SK-N-DZ (cell line): Measurements from ENCODE around the gene DYNC2H1.
"Not testable (repeated sequence)": the region's sequence is repeated elsewhere in the genome, so short reads cannot be mapped to it uniquely, and the experiment has no call there.

ENCODE experiments used
- DNase-seq: peaks from one replicate; pipeline ENCODE4 v3.0.0-alpha.2; 2015; ENCODE audit warnings: low spot score

Gene DYNC2H1

GRCh38 chr11:103141986-103142385, 32.8 kb downstream of the DYNC2H1 start:
- not testable (repeated sequence) for DNase-seq

GRCh38 chr11:103147627-103148026, 38.4 kb downstream of the DYNC2H1 start:
- no peak for DNase-seq

DNA sequence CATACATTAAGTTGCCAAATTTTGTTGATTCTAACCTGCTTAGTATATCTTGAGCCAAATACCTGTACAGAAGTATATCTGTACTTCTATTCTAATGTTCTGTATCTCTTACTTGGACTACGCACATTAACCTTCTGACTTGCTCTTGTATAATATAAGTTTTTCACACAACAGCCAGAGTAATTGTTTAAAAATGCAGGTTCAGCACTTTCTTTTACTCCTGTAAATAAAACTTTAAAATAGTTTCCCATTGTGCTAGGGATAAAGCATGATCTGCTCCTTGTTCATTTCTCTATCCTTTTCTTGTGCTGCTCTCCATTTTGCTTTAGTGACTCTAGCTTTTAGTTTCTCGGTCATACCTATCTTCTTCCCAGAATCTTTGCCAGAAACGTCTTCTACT, 48.3 kb downstream of the DYNC2H1 start:
- no peak for DNase-seq

DNA sequence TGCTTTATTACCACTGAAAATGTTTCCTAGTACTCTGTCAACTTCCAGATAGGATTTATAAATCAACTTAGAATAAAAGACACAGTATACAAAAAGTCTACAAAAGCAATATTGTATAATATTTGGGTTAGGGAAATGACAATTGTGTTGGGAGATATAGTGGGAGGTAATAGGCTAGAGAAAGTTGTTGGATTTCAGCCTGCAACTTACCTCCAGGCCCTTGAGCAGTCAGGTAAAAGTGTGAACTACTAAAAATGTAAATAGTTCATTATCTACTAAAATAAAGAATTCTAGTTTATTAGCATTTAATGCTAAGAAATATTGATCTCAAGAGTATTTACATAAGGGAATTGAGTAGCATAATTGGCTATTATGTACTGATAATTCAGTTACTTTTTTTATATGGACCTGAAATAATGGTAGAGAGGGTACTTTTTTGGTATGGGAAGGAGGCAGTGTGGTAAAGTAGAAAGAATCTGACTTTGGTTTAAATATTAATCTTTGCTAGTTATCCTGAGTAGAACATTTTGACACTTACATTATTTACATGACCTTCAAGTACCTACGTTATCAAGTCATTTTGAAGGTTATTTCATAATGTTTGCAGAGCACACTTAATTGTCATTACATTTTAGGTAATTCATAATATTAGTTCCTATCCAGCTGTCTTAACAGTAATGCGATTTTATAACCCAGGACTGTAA, 55.0 kb downstream of the DYNC2H1 start:
- DNase-seq = no peak

- DNase-seq = no peak
These were observed 57.9 kb downstream of the DYNC2H1 start for GRCh38 chr11:103167166-103167565.

DNA sequence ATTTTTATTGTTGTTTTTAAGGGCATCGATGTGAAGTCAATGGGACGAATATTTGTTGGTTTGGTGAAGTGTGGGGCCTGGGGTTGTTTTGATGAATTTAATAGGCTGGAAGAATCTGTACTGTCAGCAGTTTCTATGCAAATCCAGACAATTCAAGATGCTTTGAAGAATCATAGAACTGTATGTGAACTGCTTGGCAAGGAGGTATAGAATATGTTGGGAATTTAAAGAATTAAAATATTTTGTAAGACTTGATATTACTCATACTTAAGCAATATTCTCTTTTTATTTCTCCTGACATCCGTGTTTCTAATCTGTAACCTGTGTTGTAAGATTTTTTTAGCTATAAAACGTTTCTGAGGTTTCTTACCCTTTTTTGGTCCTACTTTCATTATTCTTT, 61.6 kb downstream of the DYNC2H1 start:
- DNase-seq = no peak

GRCh38 chr11:103175461-103176129, 66.4 kb downstream of the DYNC2H1 start:
- no peak for DNase-seq

- DNase-seq = no peak
These were observed 74.9 kb downstream of the DYNC2H1 start for GRCh38 chr11:103183981-103184611.

DNA sequence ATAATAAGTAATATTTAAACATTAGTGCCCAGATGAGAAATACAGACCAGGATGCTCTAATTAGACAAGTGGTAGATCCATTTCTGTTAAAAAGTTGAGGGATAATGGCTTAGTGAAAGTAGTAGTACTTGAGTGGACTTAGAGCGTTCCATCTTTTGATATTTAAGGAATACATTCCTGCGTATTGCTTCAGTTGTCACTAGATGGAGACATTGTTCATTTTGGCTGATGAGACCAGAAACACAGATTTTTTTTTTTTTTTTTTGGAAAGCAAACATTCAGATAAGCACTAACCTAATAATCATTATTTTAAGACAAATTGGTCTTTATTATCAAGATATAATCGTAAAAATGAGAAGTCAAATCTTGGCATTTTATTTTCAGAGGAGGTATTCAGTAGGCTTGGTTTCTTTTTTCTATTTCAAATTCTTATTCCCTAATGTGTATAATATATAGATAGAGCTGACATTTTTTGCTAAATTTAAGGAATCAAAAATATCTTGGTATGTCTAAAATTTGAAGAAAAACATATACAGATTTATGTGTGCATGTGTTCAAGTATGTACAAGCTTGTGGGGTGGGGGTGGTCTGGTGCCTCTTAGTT, 92.9 kb downstream of the DYNC2H1 start:
- peak; percentile 18 for DNase-seq

- DNase-seq = no peak
These were observed 101.3 kb downstream of the DYNC2H1 start for GRCh38 chr11:103210543-103210942.

- DNase-seq = no peak
These were observed 106.6 kb downstream of the DYNC2H1 start for GRCh38 chr11:103215812-103216211.

DNA sequence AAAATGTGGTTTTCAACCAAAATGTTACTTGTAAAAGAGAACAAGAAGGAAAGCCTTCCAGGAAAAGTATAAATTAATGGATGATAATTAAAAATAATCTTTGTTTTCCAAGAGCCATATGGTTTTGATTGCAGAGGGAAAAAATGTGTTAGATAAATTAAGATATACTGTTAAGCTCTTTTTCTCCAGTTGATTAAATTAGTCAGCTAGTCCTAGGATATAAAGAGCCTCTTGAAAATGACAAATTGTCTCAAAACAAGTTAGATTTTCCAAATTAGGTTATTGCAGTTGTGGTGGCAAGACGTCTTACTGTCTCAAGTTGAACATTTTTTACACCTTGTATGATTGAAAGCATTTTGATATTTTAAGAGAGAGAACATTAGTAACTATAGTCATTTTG, 110.9 kb downstream of the DYNC2H1 start:
- peak; percentile 39 for DNase-seq

GRCh38 chr11:103222806-103223205, 113.6 kb downstream of the DYNC2H1 start:
- DNase-seq = no peak

DNA sequence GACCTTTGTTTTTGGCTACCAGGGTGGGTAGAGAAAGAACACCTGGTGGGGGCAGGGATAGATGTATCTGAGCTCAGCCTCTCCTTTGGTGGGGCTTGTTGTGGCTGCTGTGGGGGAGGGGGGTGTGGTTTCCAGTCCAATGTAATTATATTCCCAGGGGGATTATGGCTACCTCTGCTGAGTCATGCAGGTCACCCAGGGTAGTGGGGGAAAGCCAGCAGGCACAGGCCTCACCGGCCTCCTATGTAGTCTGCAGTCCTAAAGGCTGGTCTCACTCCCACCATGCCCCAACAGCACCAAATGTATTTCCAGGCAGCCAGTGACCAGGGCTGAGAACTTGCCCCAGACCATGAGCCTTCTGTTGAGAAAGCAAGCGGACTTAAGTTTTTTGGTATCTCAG, 119.6 kb downstream of the DYNC2H1 start:
- DNase-seq = peak; percentile 19

GRCh38 chr11:103234974-103235373, 125.7 kb downstream of the DYNC2H1 start:
- no peak for DNase-seq

DNA sequence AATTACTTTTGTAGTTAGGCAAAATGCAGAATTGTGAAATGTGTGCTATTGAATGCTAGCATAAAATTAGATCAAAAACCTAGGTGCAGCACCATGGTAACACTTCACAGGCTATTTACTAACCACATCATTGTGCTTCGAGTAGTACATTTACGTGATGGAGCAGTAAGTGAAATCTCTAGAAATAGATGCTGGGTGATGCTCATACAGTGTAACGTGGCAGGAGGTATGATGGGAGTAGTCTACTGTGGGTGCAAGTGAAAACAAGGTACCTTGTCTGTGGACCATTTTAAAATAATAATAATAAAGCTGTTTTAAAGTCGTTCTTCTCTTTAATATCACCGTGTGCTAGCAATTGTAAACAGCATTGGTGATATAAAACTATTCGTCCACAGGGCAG, 132.3 kb downstream of the DYNC2H1 start:
- no peak for DNase-seq

DNA sequence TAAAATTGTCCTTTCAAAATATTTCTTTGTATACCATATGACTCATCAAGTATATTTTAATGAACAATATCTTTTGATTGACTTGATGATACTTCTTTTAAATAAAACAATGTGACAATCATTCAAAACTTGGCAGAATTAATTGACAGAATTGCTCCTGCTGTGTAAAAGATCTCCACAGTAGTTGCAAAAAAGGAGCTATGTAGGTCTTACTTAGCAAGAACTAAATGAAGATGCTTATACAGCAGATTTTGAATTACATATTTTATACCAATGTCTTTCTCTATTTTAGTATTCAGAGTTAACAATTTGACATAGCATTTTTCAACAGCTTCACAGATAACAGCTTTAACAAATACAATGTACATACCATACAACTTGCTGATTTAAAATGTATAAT, 144.9 kb downstream of the DYNC2H1 start:
- DNase-seq = no peak

- DNase-seq = peak; percentile 0
These were observed 148.1 kb downstream of the DYNC2H1 start for GRCh38 chr11:103257360-103257759.

DNA sequence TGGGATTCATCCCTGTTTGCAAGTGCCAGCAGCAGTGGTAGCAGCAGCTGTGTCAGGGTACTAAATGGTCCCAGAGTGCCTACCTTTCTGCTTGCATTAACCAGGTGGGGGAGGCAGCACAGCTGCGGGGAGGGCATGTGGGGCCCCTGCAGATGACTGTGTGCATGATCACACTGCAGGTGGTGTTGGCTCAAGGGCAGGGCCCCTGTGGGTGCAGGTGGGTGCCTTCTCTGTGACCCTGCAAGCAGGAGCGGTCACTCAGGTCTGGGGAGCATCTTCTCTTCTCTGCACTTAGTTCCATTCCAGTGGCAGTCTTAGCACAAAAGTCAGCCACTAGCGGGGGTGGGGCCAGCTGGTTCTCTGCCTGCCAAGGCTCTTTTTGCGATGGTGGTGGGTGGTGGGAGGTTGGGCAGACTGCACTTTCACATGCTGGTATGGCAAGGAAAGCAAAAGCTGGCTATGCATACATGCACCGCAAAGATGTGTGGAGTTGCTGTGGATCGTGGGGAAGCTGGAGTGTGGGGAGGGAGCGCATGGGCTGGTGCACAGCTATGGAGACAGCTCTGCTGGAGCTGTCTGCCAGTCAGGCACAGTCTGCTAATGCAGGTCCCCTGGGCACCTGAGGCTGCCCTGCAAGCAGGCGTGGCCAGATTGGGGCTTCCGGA, 157.1 kb downstream of the DYNC2H1 start:
- DNase-seq = no peak

- DNase-seq = no peak
These were observed 163.7 kb downstream of the DYNC2H1 start for GRCh38 chr11:103272876-103273275.

DNA sequence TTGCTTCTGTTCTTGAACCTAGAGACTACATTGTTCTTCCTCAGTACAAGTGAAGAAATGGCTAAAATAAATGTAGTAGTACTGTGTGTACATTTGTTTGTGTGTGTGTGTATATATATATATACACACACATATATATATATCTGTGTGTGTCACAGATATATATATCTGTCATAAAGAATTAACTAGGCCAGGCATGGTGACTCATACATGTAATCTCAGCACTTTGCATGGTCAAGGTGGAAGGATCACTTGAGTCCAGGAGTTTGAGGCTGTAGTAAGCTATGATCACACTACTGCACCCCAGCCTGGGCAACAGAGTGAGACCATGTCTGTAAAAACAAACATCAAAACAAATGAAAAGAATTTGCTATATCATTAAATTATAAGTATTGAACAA, 164.8 kb downstream of the DYNC2H1 start:
- DNase-seq = no peak

DNA sequence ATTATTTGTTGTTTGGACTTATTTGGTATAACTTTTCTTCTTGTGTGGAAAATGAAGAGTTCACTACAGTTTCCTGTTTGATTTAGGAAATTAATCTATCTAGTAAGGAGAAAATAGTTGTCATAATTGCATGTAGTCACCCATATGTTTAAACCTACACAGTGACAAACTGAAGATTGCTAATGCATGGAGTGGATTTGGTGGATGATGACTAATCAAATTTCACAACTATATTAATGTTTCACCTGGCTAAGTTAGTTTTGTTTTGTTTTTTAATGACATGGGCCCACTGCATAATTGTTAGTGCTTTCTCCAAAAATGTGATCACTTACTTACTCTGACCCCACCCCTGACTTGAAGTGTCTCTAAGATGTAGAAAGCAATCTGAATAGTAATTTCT, 170.6 kb downstream of the DYNC2H1 start:
- DNase-seq = no peak
